ENCODE data around the gene VWC2L. TPM values are rescaled to one million over a fixed set of nuclear protein-coding genes. Genes with fewer than 3 reads are reported as not detected.

The VWC2L gene
- polyA plus RNA-seq (2011; rRNA removed): 0.04 TPM in 1 of 2 replicates, not detected in the other
- 0.13 TPM in 1 of 2 replicates, not detected in the other for polyA minus RNA-seq (2011; rRNA and poly(A)+ RNA removed)

DNA sequence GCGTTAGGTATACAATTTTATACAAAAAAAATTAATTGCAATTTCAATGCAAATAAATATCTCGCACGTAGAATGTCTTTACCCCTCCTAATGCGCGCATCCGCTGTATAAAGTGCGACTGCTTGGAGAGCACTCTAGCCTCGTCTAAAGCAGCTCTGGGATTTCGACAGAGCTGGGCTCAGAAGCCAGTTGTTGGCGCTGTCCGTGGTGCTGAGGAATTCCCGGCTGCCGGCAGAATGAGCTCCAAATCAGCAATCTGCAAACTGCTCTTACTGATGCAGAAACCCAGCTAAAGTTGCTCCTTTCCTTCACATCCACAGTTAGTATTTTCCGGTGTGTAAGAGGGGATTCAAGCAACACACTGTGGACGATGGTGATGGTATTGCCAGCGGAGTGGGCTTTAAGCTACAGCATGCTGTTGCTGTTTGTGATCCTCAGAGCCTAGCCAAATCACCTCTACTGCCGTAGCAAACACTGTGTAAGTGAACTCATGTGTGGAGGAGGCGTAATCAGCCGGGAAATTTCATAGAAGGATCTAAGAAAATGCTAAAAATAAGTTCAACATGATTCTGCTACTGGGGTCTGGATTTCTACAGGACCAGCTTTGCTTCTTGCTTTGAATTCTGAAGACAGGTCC lies at the start of gene VWC2L:
VWC2L (plus strand) TSS at position 137 of the 637 bp plus-strand sequence. CDS start 3,140 bp downstream, outside the sequence.
- ChIA-PET POLR2A (no interaction called here), CTCF (interaction anchor here (0.6 to 1.7 kb wide), 3 partner anchors 21 to 1623 kb away, joined by 3 to 5 read pairs (median 3); no protein-coding TSS in a partner anchor)
- Histone ChIP-seq H3K9me3 (ENCODE audit: control insufficient read depth, insufficient read depth, low read length) (no peaks in the 10 kb centered on the region), H3K27me3 (ENCODE audit: control insufficient read depth, insufficient read depth, low read length) (no peaks in the 10 kb centered on the region), H3K4me3 (ENCODE audit: low read depth, low read length) (no peak within 1 kb of the TSS), H3K27ac (ENCODE audit: low read depth, low read length) (no peak within 1 kb of the TSS)
- peak; percentile 50 for DNase-seq (ENCODE audit: low read depth, low spot score)
- TF ChIP-seq, protein P1, sequence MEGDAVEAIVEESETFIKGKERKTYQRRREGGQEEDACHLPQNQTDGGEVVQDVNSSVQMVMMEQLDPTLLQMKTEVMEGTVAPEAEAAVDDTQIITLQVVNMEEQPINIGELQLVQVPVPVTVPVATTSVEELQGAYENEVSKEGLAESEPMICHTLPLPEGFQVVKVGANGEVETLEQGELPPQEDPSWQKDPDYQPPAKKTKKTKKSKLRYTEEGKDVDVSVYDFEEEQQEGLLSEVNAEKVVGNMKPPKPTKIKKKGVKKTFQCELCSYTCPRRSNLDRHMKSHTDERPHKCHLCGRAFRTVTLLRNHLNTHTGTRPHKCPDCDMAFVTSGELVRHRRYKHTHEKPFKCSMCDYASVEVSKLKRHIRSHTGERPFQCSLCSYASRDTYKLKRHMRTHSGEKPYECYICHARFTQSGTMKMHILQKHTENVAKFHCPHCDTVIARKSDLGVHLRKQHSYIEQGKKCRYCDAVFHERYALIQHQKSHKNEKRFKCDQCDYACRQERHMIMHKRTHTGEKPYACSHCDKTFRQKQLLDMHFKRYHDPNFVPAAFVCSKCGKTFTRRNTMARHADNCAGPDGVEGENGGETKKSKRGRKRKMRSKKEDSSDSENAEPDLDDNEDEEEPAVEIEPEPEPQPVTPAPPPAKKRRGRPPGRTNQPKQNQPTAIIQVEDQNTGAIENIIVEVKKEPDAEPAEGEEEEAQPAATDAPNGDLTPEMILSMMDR (IDR thresholded peaks at IDR 0.05; ENCODE audit: low read depth, low read length): no peak

DNA sequence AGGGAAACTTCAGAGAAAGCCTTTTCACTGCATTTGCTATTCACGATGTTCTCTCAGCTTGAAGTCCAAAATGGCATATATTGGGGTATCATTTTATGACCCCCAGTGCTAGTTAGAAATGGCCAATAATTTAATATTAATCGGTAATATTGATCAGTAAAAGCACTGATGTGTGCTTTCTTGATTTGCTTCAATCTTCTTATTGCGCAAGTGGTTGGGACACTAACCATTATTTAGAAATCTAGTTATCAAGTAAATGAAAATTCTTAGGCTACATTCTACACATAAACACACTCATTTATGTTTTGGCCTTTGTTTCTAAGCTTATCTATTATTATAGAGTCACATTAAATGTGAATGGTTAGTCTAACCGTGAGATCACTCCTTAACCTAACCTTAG lies 49.7 kb upstream of the VWC2L start:
- no peak for DNase-seq (ENCODE audit: low read depth, low spot score)
- POLR2A ChIA-PET: no interaction called here
- no peak overlapping the region for H3K27ac ChIP-seq (ENCODE audit: low read depth, low read length)
- no peaks in the 10 kb centered on the region for H3K27me3 ChIP-seq (ENCODE audit: control insufficient read depth, insufficient read depth, low read length)
- no peaks in the 10 kb centered on the region for H3K9me3 ChIP-seq (ENCODE audit: control insufficient read depth, insufficient read depth, low read length)
- CTCF ChIA-PET: interaction anchor here (0.5 kb wide), 1 partner anchor 26 kb away, joined by 3 read pairs; no protein-coding TSS in a partner anchor
- TF ChIP-seq, protein P1 (IDR thresholded peaks at IDR 0.05; ENCODE audit: low read depth, low read length): no peak
- no peak overlapping the region for H3K4me3 ChIP-seq (ENCODE audit: low read depth, low read length)

DNA sequence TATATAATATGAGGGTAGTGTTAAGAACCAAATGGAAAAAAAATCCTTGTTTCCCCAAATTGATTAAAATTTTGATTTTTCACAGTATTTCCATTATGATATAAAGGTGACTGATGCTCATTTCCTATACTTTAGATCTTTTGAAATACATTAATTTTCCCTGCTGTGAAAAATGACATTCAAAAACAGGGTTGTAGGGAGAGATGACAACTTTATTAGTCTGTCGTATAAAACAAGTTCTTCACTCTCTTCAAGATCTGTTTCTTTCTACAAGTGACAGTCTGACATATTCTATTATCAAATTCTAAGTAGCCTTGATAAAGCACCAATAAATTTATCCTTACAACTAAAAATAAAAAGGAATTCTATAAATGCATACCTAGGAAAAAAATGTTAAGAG lies 45.3 kb upstream of the VWC2L start:
- DNase-seq (ENCODE audit: low read depth, low spot score): no peak
- H3K4me3 ChIP-seq (ENCODE audit: low read depth, low read length): no peak overlapping the region
- TF ChIP-seq, protein P1 (IDR thresholded peaks at IDR 0.05; ENCODE audit: low read depth, low read length): no peak
- no peaks in the 10 kb centered on the region for H3K27me3 ChIP-seq (ENCODE audit: control insufficient read depth, insufficient read depth, low read length)
- CTCF ChIA-PET: no interaction called here
- no peaks in the 10 kb centered on the region for H3K9me3 ChIP-seq (ENCODE audit: control insufficient read depth, insufficient read depth, low read length)
- H3K27ac ChIP-seq (ENCODE audit: low read depth, low read length): no peak overlapping the region
- POLR2A ChIA-PET: no interaction called here

DNA sequence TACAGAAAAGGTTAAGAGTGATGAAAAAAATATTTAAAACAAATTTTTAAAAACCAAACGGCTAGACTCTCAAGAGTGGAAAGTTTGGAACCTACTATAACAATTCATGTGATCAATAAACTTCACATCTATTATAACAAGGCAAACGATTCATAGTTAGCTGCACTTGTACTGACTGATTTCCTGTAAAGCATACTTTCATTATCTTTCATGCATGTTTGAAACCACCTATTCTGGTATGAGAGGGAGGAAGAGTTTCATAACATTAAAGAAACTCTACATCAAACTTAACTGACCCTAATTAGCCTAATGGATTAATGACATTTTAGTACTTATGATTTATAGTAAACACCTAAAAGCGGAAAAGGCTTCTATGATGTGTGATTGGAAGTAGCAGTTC lies 43.7 kb upstream of the VWC2L start:
- no peak overlapping the region for H3K4me3 ChIP-seq (ENCODE audit: low read depth, low read length)
- TF ChIP-seq, protein P1 (IDR thresholded peaks at IDR 0.05; ENCODE audit: low read depth, low read length): no peak
- no peak overlapping the region for H3K27ac ChIP-seq (ENCODE audit: low read depth, low read length)
- H3K27me3 ChIP-seq (ENCODE audit: control insufficient read depth, insufficient read depth, low read length): no peaks in the 10 kb centered on the region
- no peak for DNase-seq (ENCODE audit: low read depth, low spot score)
- POLR2A ChIA-PET: no interaction called here
- CTCF ChIA-PET: no interaction called here
- no peaks in the 10 kb centered on the region for H3K9me3 ChIP-seq (ENCODE audit: control insufficient read depth, insufficient read depth, low read length)

DNA sequence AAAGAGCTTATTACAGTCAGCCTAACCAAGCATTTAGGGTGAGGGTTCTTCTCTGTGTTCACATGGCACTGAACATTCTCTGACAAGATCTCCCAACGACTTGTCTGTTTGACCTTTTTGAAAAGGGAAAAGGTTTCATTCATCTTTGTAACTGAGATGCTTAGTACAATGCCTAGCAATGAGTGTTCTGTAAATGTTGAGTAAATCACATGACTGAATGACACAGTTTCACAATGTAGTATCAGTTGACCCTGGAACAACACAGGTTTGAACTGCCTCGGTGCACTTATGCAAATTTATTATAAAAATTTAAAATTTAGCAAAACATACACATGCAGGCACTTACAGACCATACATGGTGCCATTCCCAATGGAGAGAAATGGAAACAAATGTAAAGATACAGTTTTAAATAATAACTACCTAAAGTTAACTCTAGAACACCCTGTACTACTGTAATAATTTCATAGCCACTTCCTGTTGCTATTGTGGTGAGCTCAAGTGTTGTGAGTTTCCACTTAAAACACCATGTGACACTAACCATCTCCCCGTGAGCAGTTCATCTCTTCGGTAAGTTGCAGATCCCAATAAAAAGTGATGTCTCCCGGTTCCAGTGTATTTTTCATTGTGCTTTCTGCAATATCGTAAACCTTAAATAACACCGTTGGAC lies 34.1 kb upstream of the VWC2L start:
- TF ChIP-seq, protein P1 (IDR thresholded peaks at IDR 0.05; ENCODE audit: low read depth, low read length): no peak
- H3K27ac ChIP-seq (ENCODE audit: low read depth, low read length): no peak overlapping the region
- no peaks in the 10 kb centered on the region for H3K27me3 ChIP-seq (ENCODE audit: control insufficient read depth, insufficient read depth, low read length)
- ChIA-PET CTCF (no interaction called here), POLR2A (no interaction called here)
- no peaks in the 10 kb centered on the region for H3K9me3 ChIP-seq (ENCODE audit: control insufficient read depth, insufficient read depth, low read length)
- DNase-seq (ENCODE audit: low read depth, low spot score): no peak
- H3K4me3 ChIP-seq (ENCODE audit: low read depth, low read length): no peak overlapping the region
